ENCODE data around the gene OAF.

GRCh38 chr11:120248551-120249278, 37.9 kb downstream of the OAF start:
- TF ChIP-seq, protein P1, sequence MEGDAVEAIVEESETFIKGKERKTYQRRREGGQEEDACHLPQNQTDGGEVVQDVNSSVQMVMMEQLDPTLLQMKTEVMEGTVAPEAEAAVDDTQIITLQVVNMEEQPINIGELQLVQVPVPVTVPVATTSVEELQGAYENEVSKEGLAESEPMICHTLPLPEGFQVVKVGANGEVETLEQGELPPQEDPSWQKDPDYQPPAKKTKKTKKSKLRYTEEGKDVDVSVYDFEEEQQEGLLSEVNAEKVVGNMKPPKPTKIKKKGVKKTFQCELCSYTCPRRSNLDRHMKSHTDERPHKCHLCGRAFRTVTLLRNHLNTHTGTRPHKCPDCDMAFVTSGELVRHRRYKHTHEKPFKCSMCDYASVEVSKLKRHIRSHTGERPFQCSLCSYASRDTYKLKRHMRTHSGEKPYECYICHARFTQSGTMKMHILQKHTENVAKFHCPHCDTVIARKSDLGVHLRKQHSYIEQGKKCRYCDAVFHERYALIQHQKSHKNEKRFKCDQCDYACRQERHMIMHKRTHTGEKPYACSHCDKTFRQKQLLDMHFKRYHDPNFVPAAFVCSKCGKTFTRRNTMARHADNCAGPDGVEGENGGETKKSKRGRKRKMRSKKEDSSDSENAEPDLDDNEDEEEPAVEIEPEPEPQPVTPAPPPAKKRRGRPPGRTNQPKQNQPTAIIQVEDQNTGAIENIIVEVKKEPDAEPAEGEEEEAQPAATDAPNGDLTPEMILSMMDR (conservative IDR thresholded peaks at IDR 0.05; ENCODE audit: low read depth, low read length), result no peak
- TF ChIP-seq EZH2 (IDR thresholded peaks at IDR 0.05; ENCODE audit: borderline replicate concordance, low read depth, low read length, poor library complexity, severe bottlenecking), result no peak

All from A673 (cell line).